Panc1 (cell line): ENCODE measurements around the gene ALLC. TPM values are rescaled to one million over a fixed set of nuclear protein-coding genes. Genes with fewer than 3 reads are reported as not detected.

Source experiments
- ATAC-seq: fragments of 200-7000 bp; cut with Tn5 transposase; 2 replicates; pipeline ENCODE4 v1.9.1; 2020; ENCODE audit warnings: mild to moderate bottlenecking, moderate library complexity
- BruUV-seq: library from RNA; stranded (reverse); fragments of 400-500 nt; replicated peaks from 2 replicates; lab custom pipeline; 2021; lab: Mats Ljungman, UMichigan
- CTCF ChIA-PET: fragments of 300-600 bp; sonication (Branson Sonifier 250); formaldehyde crosslinking; loops from one replicate; lab custom pipeline; 2022; ENCODE audit warnings: antibody characterized with exemption; lab: Charles Lee
- POLR2A ChIA-PET: fragments of 300-600 bp; sonication (Branson Sonifier 250); formaldehyde crosslinking; loops from one replicate; lab custom pipeline; 2022; ENCODE audit warnings: antibody characterized with exemption; lab: Charles Lee
- DNase-seq: peaks from one replicate; pipeline ENCODE4 v3.0.0-alpha.2; 2010; ENCODE audit warnings: low read depth, low spot score
- H3K27ac ChIP-seq: 2 replicates; pipeline ENCODE4 v1.5.1; 2011; ENCODE audit warnings: mild to moderate bottlenecking, low read length, inconsistent platforms
- H3K27me3 ChIP-seq: fragments of 200-500 bp; sonication (Bioruptor generic); 2 replicates; pipeline ENCODE4 v1.6.0; 2014; ENCODE audit warnings: low read length, inconsistent platforms; ENCODE audit not compliant: control insufficient read depth, insufficient read depth
- H3K36me3 ChIP-seq: fragments of 200-500 bp; sonication (Bioruptor generic); 2 replicates; pipeline ENCODE4 v1.5.1; 2014; ENCODE audit warnings: inconsistent platforms, mild to moderate bottlenecking, low read length, moderate library complexity; ENCODE audit not compliant: control insufficient read depth, insufficient read depth
- H3K4me1 ChIP-seq: 2 replicates; pipeline ENCODE4 v1.5.1; 2011; ENCODE audit warnings: inconsistent platforms, mild to moderate bottlenecking, low read length, moderate library complexity; ENCODE audit not compliant: control insufficient read depth, insufficient read depth
- H3K4me3 ChIP-seq, 2 experiments: 2 replicates each; pipeline ENCODE4 v1.5.1; 2011 to 2012; ENCODE audit warnings: low read depth in 2 of 2, low read length in 2 of 2, mild to moderate bottlenecking in 2 of 2, inconsistent platforms in 1 of 2, moderate library complexity in 1 of 2
- H3K9me3 ChIP-seq: fragments of 200-500 bp; sonication (Bioruptor generic); 2 replicates; pipeline ENCODE4 v1.5.1; 2014; ENCODE audit warnings: low read depth, mild to moderate bottlenecking, inconsistent platforms, low read length, moderate library complexity; ENCODE audit not compliant: control insufficient read depth, insufficient read depth
- SIN3A ChIP-seq: IDR thresholded peaks from 2 replicates; pipeline ENCODE4 v1.6.1; 2012; ENCODE audit warnings: low read depth, mild to moderate bottlenecking, low read length, moderate library complexity, borderline replicate concordance; ENCODE audit not compliant: insufficient read depth
- in situ Hi-C: cut with HindIII; loops from 2 replicates; pipeline ENCODE4 v1.10.0; 2016; ENCODE audit warnings: low sequenced_read_pairs, low pct_unique_long_range_greater_than_20kb
- intact Hi-C: fragments of 100-400 bp; cut with micrococcal nuclease; formaldehyde crosslinking; loops from one replicate; pipeline ENCODE4 v1.10.0; 2022; ENCODE audit not compliant: unreplicated experiment
- total RNA-seq: library from RNA; stranded (reverse); gene quantifications from one replicate; pipeline ENCODE4 v1.2.1, GENCODE V29; 2021; ENCODE audit not compliant: unreplicated experiment
- TF ChIP-seq, protein P1 (sequence below): fragments of 450-650 bp; IDR thresholded peaks from 2 replicates; pipeline ENCODE4 v1.5.1; 2017; ENCODE audit warnings: mild to moderate bottlenecking
- TF ChIP-seq, protein P2 (sequence below), 2 experiments: IDR thresholded peaks; 2 replicates each; pipeline ENCODE4 v1.6.1; 2011 to 2012; ENCODE audit warnings: low read depth in 2 of 2, control low read depth in 1 of 2, low read length in 1 of 2, mild to moderate bottlenecking in 1 of 2, moderate library complexity in 1 of 2; ENCODE audit not compliant: insufficient read depth in 1 of 2

ALLC gene
- total RNA-seq, 1 experiment from 2014 or later = not detected

DNA sequence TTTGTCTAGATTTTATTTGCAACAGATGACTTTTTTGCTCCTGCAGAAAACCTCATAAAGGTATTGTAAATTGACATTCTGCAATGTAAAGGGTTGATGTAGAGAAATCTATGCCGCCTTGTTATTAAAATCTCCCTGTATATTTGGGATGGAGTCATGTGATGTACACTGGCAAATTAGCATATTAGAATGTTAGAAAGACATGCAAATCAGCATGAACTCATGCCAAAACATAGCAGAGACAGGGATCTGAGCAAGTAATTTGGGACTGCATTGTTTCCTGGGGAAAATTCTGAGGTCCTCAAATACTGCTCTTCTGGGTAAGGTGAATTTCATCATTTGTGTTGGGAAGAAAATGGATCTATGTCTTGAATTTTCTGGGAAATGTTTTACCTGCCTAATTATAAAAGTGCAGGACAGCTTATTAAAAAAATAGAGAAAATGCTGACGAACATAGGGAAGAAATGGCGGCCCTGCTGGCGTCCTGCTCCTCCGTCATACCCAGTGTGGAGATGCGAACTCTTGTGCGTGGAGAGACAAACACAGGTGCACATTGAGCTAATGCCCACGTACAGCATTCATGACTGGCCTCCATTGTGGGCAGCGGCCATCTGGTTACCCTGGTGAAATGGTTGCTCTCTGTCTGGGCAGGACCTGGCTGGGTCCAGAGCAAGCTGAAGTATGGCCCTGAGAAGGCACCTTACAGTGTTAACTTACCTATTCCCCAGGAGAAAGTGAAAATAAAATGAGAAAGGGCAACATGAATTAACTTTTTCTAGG, 16.3 kb downstream of the ALLC start:
- H3K9me3 ChIP-seq = no peaks in the 10 kb centered on the region
- ChIA-PET CTCF (no interaction called here), POLR2A (no interaction called here)
- H3K36me3 ChIP-seq = no peaks in the 10 kb centered on the region
- in situ Hi-C loops = no loop called here
- TF ChIP-seq, protein P1, sequence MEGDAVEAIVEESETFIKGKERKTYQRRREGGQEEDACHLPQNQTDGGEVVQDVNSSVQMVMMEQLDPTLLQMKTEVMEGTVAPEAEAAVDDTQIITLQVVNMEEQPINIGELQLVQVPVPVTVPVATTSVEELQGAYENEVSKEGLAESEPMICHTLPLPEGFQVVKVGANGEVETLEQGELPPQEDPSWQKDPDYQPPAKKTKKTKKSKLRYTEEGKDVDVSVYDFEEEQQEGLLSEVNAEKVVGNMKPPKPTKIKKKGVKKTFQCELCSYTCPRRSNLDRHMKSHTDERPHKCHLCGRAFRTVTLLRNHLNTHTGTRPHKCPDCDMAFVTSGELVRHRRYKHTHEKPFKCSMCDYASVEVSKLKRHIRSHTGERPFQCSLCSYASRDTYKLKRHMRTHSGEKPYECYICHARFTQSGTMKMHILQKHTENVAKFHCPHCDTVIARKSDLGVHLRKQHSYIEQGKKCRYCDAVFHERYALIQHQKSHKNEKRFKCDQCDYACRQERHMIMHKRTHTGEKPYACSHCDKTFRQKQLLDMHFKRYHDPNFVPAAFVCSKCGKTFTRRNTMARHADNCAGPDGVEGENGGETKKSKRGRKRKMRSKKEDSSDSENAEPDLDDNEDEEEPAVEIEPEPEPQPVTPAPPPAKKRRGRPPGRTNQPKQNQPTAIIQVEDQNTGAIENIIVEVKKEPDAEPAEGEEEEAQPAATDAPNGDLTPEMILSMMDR = no peak
- no peak for ATAC-seq
- H3K27me3 ChIP-seq = peaks cover 4% of the 10 kb centered on the region; the same call in 1 of the 2 replicates
- no peak overlapping the region for H3K27ac ChIP-seq
- DNase-seq = no peak
- intact Hi-C loops = no loop called here
- no peaks in the 10 kb centered on the region for H3K4me1 ChIP-seq
- no peak overlapping the region for H3K4me3 ChIP-seq
- BruUV-seq = no TSS peak

DNA sequence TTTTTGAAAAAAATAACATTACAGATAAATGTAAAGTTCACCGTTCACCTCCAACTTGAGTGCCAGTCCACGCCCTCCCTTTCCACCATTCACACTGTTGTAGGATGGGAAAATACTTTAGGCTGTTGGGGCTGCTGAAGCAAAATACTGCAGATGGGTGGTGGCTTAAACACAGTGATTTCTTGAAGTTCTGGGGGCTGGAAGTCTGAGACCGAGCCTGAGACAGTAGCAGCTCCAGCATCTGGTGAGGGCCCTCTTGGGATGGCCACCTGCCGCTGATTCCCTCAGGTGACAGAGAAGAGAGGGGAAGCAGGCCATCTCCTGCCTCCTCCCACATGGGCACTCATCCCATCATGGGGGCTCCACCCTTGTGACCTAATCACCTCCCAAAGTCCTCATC, 17.7 kb downstream of the ALLC start:
- BruUV-seq = no TSS peak
- no peak for DNase-seq
- no peaks in the 10 kb centered on the region for H3K4me1 ChIP-seq
- no peaks in the 10 kb centered on the region for H3K9me3 ChIP-seq
- peaks cover 4% of the 10 kb centered on the region; the same call in 1 of the 2 replicates for H3K27me3 ChIP-seq
- no peak overlapping the region for H3K27ac ChIP-seq
- ChIA-PET POLR2A (no interaction called here), CTCF (no interaction called here)
- no peak overlapping the region for H3K4me3 ChIP-seq
- no peak for ATAC-seq
- intact Hi-C loops (no loop called here), in situ Hi-C loops (no loop called here)
- TF ChIP-seq SIN3A = no peak
- H3K36me3 ChIP-seq = no peaks in the 10 kb centered on the region

DNA sequence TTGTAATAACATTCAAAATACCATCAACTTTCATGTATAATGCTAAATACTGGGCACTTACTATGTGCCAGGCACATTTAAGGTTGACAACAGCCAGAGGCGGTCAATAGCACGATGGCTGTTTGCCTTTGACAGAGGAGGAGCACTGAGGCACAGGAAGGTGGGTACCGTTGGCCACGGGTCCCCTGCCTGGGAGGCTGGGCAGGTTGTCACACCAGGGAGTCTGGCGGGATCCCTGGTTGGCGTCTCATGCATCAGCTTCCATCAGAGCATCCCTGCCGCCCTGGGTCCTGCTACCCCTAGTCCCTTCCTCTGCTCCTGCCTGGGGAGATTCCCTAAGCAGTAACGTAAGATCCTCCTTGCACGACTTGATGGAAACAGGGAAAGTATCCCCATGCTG, 19.4 kb downstream of the ALLC start:
- H3K36me3 ChIP-seq = no peaks in the 10 kb centered on the region
- no peaks in the 10 kb centered on the region for H3K9me3 ChIP-seq
- ATAC-seq = no peak
- no peak for DNase-seq
- no peak overlapping the region for H3K4me3 ChIP-seq
- H3K27me3 ChIP-seq = peaks cover 4% of the 10 kb centered on the region; the same call in 1 of the 2 replicates
- POLR2A ChIA-PET = no interaction called here
- intact Hi-C loops = no loop called here
- no peaks in the 10 kb centered on the region for H3K4me1 ChIP-seq
- TF ChIP-seq, protein P2, sequence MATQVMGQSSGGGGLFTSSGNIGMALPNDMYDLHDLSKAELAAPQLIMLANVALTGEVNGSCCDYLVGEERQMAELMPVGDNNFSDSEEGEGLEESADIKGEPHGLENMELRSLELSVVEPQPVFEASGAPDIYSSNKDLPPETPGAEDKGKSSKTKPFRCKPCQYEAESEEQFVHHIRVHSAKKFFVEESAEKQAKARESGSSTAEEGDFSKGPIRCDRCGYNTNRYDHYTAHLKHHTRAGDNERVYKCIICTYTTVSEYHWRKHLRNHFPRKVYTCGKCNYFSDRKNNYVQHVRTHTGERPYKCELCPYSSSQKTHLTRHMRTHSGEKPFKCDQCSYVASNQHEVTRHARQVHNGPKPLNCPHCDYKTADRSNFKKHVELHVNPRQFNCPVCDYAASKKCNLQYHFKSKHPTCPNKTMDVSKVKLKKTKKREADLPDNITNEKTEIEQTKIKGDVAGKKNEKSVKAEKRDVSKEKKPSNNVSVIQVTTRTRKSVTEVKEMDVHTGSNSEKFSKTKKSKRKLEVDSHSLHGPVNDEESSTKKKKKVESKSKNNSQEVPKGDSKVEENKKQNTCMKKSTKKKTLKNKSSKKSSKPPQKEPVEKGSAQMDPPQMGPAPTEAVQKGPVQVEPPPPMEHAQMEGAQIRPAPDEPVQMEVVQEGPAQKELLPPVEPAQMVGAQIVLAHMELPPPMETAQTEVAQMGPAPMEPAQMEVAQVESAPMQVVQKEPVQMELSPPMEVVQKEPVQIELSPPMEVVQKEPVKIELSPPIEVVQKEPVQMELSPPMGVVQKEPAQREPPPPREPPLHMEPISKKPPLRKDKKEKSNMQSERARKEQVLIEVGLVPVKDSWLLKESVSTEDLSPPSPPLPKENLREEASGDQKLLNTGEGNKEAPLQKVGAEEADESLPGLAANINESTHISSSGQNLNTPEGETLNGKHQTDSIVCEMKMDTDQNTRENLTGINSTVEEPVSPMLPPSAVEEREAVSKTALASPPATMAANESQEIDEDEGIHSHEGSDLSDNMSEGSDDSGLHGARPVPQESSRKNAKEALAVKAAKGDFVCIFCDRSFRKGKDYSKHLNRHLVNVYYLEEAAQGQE (IDR thresholded peaks at IDR 0.05; ENCODE audit: insufficient read depth in 1 of 2, low read depth in 2 of 2, low read length in 1 of 2) = no peak
- TF ChIP-seq SIN3A = no peak
- TF ChIP-seq, protein P1 = no peak
- no TSS peak for BruUV-seq
- in situ Hi-C loops = no loop called here
- no peak overlapping the region for H3K27ac ChIP-seq
- CTCF ChIA-PET = no interaction called here
